GM12878 (cell line): ENCODE results near the gene ABCA7. TPM values are rescaled to one million over a fixed set of nuclear protein-coding genes. Genes with fewer than 3 reads are reported as not detected.
A peak's percentile ranks its signal among the peaks of the same experiment; 100 is the strongest.

Experiments
- BACH1 ChIP-seq: fragments of 450-650 bp; IDR thresholded peaks from 2 replicates; pipeline ENCODE4 v1.6.1; 2017; ENCODE audit warnings: mild to moderate bottlenecking, borderline replicate concordance
- BCLAF1 ChIP-seq: fragments of 450-650 bp; IDR thresholded peaks from 2 replicates; pipeline ENCODE4 v1.6.1; 2017; ENCODE audit warnings: antibody characterized with exemption, mild to moderate bottlenecking, moderate library complexity
- BHLHE40 ChIP-seq, 2 experiments: fragments of 450-650 bp in 1 of 2; IDR thresholded peaks; 2 replicates each; pipeline ENCODE4 v1.6.1; 2011 to 2017; ENCODE audit warnings: low read depth in 2 of 2, borderline replicate concordance in 1 of 2, improper control_type of control experiment in 1 of 2, low read length in 1 of 2, mild to moderate bottlenecking in 1 of 2
- BMI1 ChIP-seq: fragments of 450-650 bp; IDR thresholded peaks from 2 replicates; pipeline ENCODE4 v1.6.1; 2016; ENCODE audit warnings: mild to moderate bottlenecking, moderate library complexity, borderline replicate concordance
- CREB1 ChIP-seq: IDR thresholded peaks from 2 replicates; pipeline ENCODE4 v1.6.1; 2012; ENCODE audit warnings: low read depth, mild to moderate bottlenecking, inconsistent platforms
- EED ChIP-seq: sonication (generic); IDR thresholded peaks from 2 replicates; pipeline ENCODE4 v1.6.1; 2016; ENCODE audit warnings: antibody characterized with exemption, low read depth
- EP300 ChIP-seq, 2 experiments: fragments of 150-350 bp in 1 of 2; IDR thresholded peaks; 2 replicates each; pipeline ENCODE4 v1.6.1; 2011 to 2012; ENCODE audit warnings: low read depth in 2 of 2, low read length in 2 of 2, borderline replicate concordance in 1 of 2, improper control_type of control experiment in 1 of 2, inconsistent platforms in 1 of 2; ENCODE audit not compliant: control insufficient read depth in 1 of 2
- ESRRA ChIP-seq: IDR thresholded peaks from 2 replicates; pipeline ENCODE4 v1.6.1; 2012; ENCODE audit warnings: mild to moderate bottlenecking, low read length, improper control_type of control experiment
- JUNB ChIP-seq: IDR thresholded peaks from 2 replicates; pipeline ENCODE4 v1.6.1; 2016; ENCODE audit warnings: antibody characterized with exemption, mild to moderate bottlenecking
- MTA2 ChIP-seq: fragments of 450-650 bp; IDR thresholded peaks from 2 replicates; pipeline ENCODE4 v1.6.1; 2016; ENCODE audit warnings: low read depth, mild to moderate bottlenecking, moderate library complexity
- NBN ChIP-seq: fragments of 450-650 bp; IDR thresholded peaks from 2 replicates; pipeline ENCODE4 v1.6.1; 2016
- NFIC ChIP-seq: IDR thresholded peaks from 2 replicates; pipeline ENCODE4 v1.6.1; 2012; ENCODE audit warnings: low read depth, mild to moderate bottlenecking, inconsistent platforms, low read length, moderate library complexity
- NR2C1 ChIP-seq: fragments of 450-650 bp; IDR thresholded peaks from 2 replicates; pipeline ENCODE4 v1.6.1; 2017; ENCODE audit warnings: antibody characterized with exemption, mild to moderate bottlenecking, moderate library complexity
- PAX8 ChIP-seq: fragments of 450-650 bp; IDR thresholded peaks from 2 replicates; pipeline ENCODE4 v1.6.1; 2017; ENCODE audit warnings: mild to moderate bottlenecking, moderate library complexity
- RAD51 ChIP-seq: fragments of 450-650 bp; IDR thresholded peaks from 2 replicates; pipeline ENCODE4 v1.6.1; 2016; ENCODE audit warnings: moderate library complexity, mild to moderate bottlenecking, inconsistent platforms
- SIX5 ChIP-seq: IDR thresholded peaks from 2 replicates; pipeline ENCODE4 v1.6.1; 2011; ENCODE audit warnings: mild to moderate bottlenecking, low read depth, low read length, moderate library complexity; ENCODE audit not compliant: severe bottlenecking
- SUZ12 ChIP-seq: fragments of 200-600 bp; sonication (generic); IDR thresholded peaks from one replicate; pipeline ENCODE4 v1.6.1; 2018; ENCODE audit warnings: antibody characterized with exemption, mild to moderate bottlenecking; ENCODE audit not compliant: unreplicated experiment
- TCF7 ChIP-seq: IDR thresholded peaks from 2 replicates; pipeline ENCODE4 v1.6.1; 2014; ENCODE audit warnings: antibody characterized with exemption, borderline replicate concordance
- WRNIP1 ChIP-seq: IDR thresholded peaks from 2 replicates; pipeline ENCODE4 v1.6.1; 2011; ENCODE audit warnings: low read depth, low read length, improper control_type of control experiment, borderline replicate concordance
- polyA plus RNA-seq, 11 experiments: library from polyadenylated mRNA; depleted of rRNA in 4 of 11; unstranded in 6 of 11; stranded (reverse) in 5 of 11; fragments of >200 nt; fragmentation: Nextera tagmentation in 4 of 11; fragmentation: Illumina TruSeq in 1 of 11; extraction: Ambion mirVana in 4 of 11; extraction: Trizol in 1 of 11; gene quantifications; 1 replicate in 1 of 11; 2 replicates in 10 of 11; pipeline versions ENCODE4 v1.2.1 to v1.2.3, GENCODE V29; 2011 to 2016; ENCODE audit warnings: inconsistent platforms in 2 of 11, missing spikeins in 2 of 11, low read depth in 1 of 11
- total RNA-seq, 4 experiments: library from RNA; depleted of rRNA in 3 of 4; stranded (reverse); fragments of >200 nt in 3 of 4; fragmentation: Illumina TruSeq in 1 of 4; extraction: Trizol in 1 of 4; gene quantifications; 2 replicates each; pipeline versions ENCODE4 v1.2.1 to v1.2.3, GENCODE V29; 2013 to 2021
- TF ChIP-seq, protein P1 (sequence below): IDR thresholded peaks from 2 replicates; pipeline ENCODE4 v1.6.1; 2011; ENCODE audit warnings: low read depth, low read length, improper control_type of control experiment, borderline replicate concordance
- TF ChIP-seq, protein P2 (sequence below): fragments of 150-350 bp; IDR thresholded peaks from 2 replicates; pipeline ENCODE4 v1.6.1; 2016; ENCODE audit warnings: low read depth, low read length

Gene ABCA7
- total and polyA plus RNA-seq, 10 of the 15 experiments (the other 5 are each of a cell fraction or from before 2014, with no cell fraction given) = 1.0 to 49.5 (median 14.8) TPM

DNA sequence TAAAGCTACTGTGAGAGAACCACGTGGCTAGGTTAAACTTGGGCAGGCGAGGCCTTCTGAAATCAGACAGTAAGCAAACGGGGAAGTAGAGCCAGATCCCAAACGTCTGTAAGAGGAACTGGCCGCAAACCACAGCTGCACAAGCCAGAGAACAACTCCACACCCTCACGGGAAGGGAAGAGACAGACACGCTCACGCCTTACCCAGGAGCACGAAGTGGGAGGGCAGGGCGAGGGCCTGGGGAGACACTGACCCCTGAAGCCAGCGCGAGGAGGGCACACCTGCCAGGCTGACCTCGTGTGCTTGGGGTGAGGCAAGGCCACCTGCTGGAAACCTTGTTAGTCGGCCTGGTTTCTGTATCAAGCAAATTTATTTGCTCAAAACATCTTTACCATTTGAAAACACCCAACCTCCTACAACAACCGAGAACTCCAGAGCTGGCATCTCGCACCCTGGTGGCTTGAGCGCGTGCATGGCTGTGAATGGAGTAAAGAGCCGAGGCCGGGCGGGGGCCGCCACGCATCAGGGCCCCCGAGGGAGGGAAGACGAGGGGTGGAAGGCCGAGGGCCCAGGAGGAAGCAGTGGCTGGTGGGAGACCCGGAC, 48.0 kb downstream of the ABCA7 start (continued):
- TF ChIP-seq TCF7 (no peak), WRNIP1 (no peak), BCLAF1 (no peak), NBN (no peak), JUNB (no peak), EP300 (IDR thresholded peaks at IDR 0.05; ENCODE audit: borderline replicate concordance in 1 of 2, control insufficient read depth in 1 of 2, low read depth in 2 of 2, low read length in 2 of 2) (no peak), SIX5 (no peak), NR2C1 (no peak), CREB1 (peak; percentile 7; the same call in 1 of the 2 replicates), BHLHE40 (IDR thresholded peaks at IDR 0.05; ENCODE audit: borderline replicate concordance in 1 of 2, low read depth in 2 of 2, low read length in 1 of 2) (peak; percentile 69 to 76; a peak in 3 of 4 replicates), EED (peak; percentile 72), PAX8 (no peak), MTA2 (no peak), NFIC (peak; percentile 15; the same call in 1 of the 2 replicates), BACH1 (0 out of 2 replicates have a peak, but pooled peaks have one; percentile 45), BMI1 (no peak), ESRRA (no peak), RAD51 (no peak; the same call in 1 of the 2 replicates), SUZ12 (no peak)
- TF ChIP-seq, protein P1, sequence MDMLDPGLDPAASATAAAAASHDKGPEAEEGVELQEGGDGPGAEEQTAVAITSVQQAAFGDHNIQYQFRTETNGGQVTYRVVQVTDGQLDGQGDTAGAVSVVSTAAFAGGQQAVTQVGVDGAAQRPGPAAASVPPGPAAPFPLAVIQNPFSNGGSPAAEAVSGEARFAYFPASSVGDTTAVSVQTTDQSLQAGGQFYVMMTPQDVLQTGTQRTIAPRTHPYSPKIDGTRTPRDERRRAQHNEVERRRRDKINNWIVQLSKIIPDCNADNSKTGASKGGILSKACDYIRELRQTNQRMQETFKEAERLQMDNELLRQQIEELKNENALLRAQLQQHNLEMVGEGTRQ = no peak; the same call in 1 of the 2 replicates
- TF ChIP-seq, protein P2, sequence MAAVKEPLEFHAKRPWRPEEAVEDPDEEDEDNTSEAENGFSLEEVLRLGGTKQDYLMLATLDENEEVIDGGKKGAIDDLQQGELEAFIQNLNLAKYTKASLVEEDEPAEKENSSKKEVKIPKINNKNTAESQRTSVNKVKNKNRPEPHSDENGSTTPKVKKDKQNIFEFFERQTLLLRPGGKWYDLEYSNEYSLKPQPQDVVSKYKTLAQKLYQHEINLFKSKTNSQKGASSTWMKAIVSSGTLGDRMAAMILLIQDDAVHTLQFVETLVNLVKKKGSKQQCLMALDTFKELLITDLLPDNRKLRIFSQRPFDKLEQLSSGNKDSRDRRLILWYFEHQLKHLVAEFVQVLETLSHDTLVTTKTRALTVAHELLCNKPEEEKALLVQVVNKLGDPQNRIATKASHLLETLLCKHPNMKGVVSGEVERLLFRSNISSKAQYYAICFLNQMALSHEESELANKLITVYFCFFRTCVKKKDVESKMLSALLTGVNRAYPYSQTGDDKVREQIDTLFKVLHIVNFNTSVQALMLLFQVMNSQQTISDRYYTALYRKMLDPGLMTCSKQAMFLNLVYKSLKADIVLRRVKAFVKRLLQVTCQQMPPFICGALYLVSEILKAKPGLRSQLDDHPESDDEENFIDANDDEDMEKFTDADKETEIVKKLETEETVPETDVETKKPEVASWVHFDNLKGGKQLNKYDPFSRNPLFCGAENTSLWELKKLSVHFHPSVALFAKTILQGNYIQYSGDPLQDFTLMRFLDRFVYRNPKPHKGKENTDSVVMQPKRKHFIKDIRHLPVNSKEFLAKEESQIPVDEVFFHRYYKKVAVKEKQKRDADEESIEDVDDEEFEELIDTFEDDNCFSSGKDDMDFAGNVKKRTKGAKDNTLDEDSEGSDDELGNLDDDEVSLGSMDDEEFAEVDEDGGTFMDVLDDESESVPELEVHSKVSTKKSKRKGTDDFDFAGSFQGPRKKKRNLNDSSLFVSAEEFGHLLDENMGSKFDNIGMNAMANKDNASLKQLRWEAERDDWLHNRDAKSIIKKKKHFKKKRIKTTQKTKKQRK = no peak
